Activated CD8-positive, alpha-beta T cell treated with anti-CD3 and anti-CD28 coated beads, Interleukin-2, amount 10 ng/mL, durations not matched to agents 7 days and 5 days (primary cell): ENCODE measurements around the gene FNIP2. TPM values are rescaled to one million over a fixed set of nuclear protein-coding genes. Genes with fewer than 3 reads are reported as not detected.
"Not testable (repeated sequence)": the region's sequence is repeated elsewhere in the genome, so short reads cannot be mapped to it uniquely, and the experiment has no call there.

Experiments
- ATAC-seq: fragments of 150-1000 bp; cut with Tn5 transposase; one replicate; pipeline ENCODE4 v1.10.0; 2021; ENCODE audit warnings: moderate library complexity
- CTCF ChIA-PET: fragments of 350-600 bp; sonication (Branson Sonifier 250); formaldehyde crosslinking; loops from one replicate; lab custom pipeline; 2021; ENCODE audit warnings: antibody characterized with exemption; lab: Charles Lee
- POLR2A ChIA-PET: fragments of 350-600 bp; sonication (Branson Sonifier 250); formaldehyde crosslinking; loops from one replicate; lab custom pipeline; 2021; ENCODE audit warnings: antibody characterized with exemption; lab: Charles Lee
- DNase-seq: peaks from one replicate; pipeline ENCODE4 v3.0.0-alpha.2; 2020
- H3K27ac Mint-ChIP-seq: one replicate; pipeline ENCODE4 v1.8.0; 2021; ENCODE audit warnings: mild to moderate bottlenecking, mixed read lengths
- H3K27me3 Mint-ChIP-seq: one replicate; pipeline ENCODE4 v1.8.0; 2021; ENCODE audit warnings: low read depth, mixed read lengths
- H3K36me3 Mint-ChIP-seq: one replicate; pipeline ENCODE4 v1.8.0; 2021; ENCODE audit warnings: low read depth, mixed read lengths
- H3K4me1 Mint-ChIP-seq: one replicate; pipeline ENCODE4 v1.8.0; 2021; ENCODE audit warnings: low read depth, mixed read lengths
- H3K4me3 Mint-ChIP-seq: one replicate; pipeline ENCODE4 v1.8.0; 2021; ENCODE audit warnings: mild to moderate bottlenecking, mixed read lengths
- H3K9me3 Mint-ChIP-seq: one replicate; pipeline ENCODE4 v1.8.0; 2022; ENCODE audit warnings: mixed read lengths; ENCODE audit not compliant: insufficient read depth
- total RNA-seq, 2 experiments: library from RNA; stranded (reverse); gene quantifications; one replicate each; pipeline ENCODE4 v1.2.3, GENCODE V29; 2021

Gene FNIP2
- total RNA-seq, 2 experiments from 2014 or later, result 13.1 to 13.7 TPM

GRCh38 chr4:158904815-158905214 is 136.0 kb downstream of the FNIP2 start:
- no peaks in the 10 kb centered on the region for H3K9me3 Mint-ChIP-seq
- H3K4me3 Mint-ChIP-seq, result no peak overlapping the region
- POLR2A ChIA-PET, result no interaction called here
- H3K27ac Mint-ChIP-seq, result no peak overlapping the region
- no peaks in the 10 kb centered on the region for H3K27me3 Mint-ChIP-seq
- peaks cover 26% of the 10 kb centered on the region for H3K4me1 Mint-ChIP-seq
- DNase-seq (no peak), ATAC-seq (no peak)
- H3K36me3 Mint-ChIP-seq, result peaks cover 28% of the 10 kb centered on the region
- CTCF ChIA-PET, result interaction anchor here (1.2 to 1.4 kb wide), 2 partner anchors 11 to 48 kb away, joined by 3 read pairs; no protein-coding TSS in a partner anchor

- Mint-ChIP-seq H3K4me3 (peak overlapping the region; percentile 22), H3K27ac (peak overlapping the region; percentile 55), H3K4me1 (peaks cover 26% of the 10 kb centered on the region), H3K9me3 (no peaks in the 10 kb centered on the region), H3K27me3 (no peaks in the 10 kb centered on the region), H3K36me3 (peaks cover 23% of the 10 kb centered on the region)
- DNase-seq (peak; percentile 59), ATAC-seq (peak; percentile 80)
- CTCF ChIA-PET, result interaction anchor here (1.4 kb wide), 1 partner anchor 9 kb away, joined by 3 read pairs; no protein-coding TSS in a partner anchor
- POLR2A ChIA-PET, result no interaction called here
Observed at GRCh38 chr4:158906073-158906472, 137.2 kb downstream of the FNIP2 start.

- no peak for DNase-seq
- Mint-ChIP-seq H3K4me3 (no peak overlapping the region), H3K27me3 (no peaks in the 10 kb centered on the region), H3K36me3 (peaks cover 2% of the 10 kb centered on the region), H3K9me3 (no peaks in the 10 kb centered on the region), H3K4me1 (no peaks in the 10 kb centered on the region), H3K27ac (no peak overlapping the region)
- POLR2A ChIA-PET, result no interaction called here
- CTCF ChIA-PET, result no interaction called here
- ATAC-seq, result no peak
Observed at GRCh38 chr4:158912390-158912789, 143.6 kb downstream of the FNIP2 start.

GRCh38 chr4:158912806-158913205 is 144.0 kb downstream of the FNIP2 start:
- no peak for ATAC-seq
- POLR2A ChIA-PET, result no interaction called here

GRCh38 chr4:158913766-158914165 is 144.9 kb downstream of the FNIP2 start:
- Mint-ChIP-seq H3K27ac (no peak overlapping the region), H3K4me3 (no peak overlapping the region), H3K9me3 (no peaks in the 10 kb centered on the region), H3K27me3 (no peaks in the 10 kb centered on the region), H3K4me1 (no peaks in the 10 kb centered on the region), H3K36me3 (peaks cover 2% of the 10 kb centered on the region)
- ChIA-PET CTCF (no interaction called here), POLR2A (no interaction called here)
- DNase-seq (no peak), ATAC-seq (no peak)

More at GRCh38 chr4:158912806-158913205, 144.0 kb downstream of the FNIP2 start:
- no peak for DNase-seq
- peaks cover 2% of the 10 kb centered on the region for H3K36me3 Mint-ChIP-seq
- H3K27ac Mint-ChIP-seq, result no peak overlapping the region
- no peak overlapping the region for H3K4me3 Mint-ChIP-seq
- CTCF ChIA-PET, result no interaction called here
- H3K4me1 Mint-ChIP-seq, result no peaks in the 10 kb centered on the region
- no peaks in the 10 kb centered on the region for H3K9me3 Mint-ChIP-seq
- H3K27me3 Mint-ChIP-seq, result no peaks in the 10 kb centered on the region

- Mint-ChIP-seq H3K36me3 (peaks cover 2% of the 10 kb centered on the region), H3K9me3 (no peaks in the 10 kb centered on the region), H3K4me1 (no peaks in the 10 kb centered on the region), H3K27me3 (no peaks in the 10 kb centered on the region), H3K4me3 (no peak overlapping the region), H3K27ac (no peak overlapping the region)
- DNase-seq, result no peak
- ATAC-seq, result no peak
- POLR2A ChIA-PET, result no interaction called here
- CTCF ChIA-PET, result no interaction called here
Observed at GRCh38 chr4:158914218-158914617, 145.4 kb downstream of the FNIP2 start.

- H3K4me3 Mint-ChIP-seq, result no peak overlapping the region
- POLR2A ChIA-PET, result no interaction called here
- peaks cover under 1% of the 10 kb centered on the region for H3K36me3 Mint-ChIP-seq
- no peak for ATAC-seq
- no peak for DNase-seq
- no peaks in the 10 kb centered on the region for H3K4me1 Mint-ChIP-seq
- CTCF ChIA-PET, result interaction anchor here (1.0 to 1.3 kb wide), 2 partner anchors 10 to 59 kb away, joined by 3 read pairs; no protein-coding TSS in a partner anchor
- no peak overlapping the region for H3K27ac Mint-ChIP-seq
- peaks cover 6% of the 10 kb centered on the region for H3K9me3 Mint-ChIP-seq
- no peaks in the 10 kb centered on the region for H3K27me3 Mint-ChIP-seq
Observed at GRCh38 chr4:158915683-158916241, 146.9 kb downstream of the FNIP2 start.

GRCh38 chr4:158920452-158920996 is 151.7 kb downstream of the FNIP2 start:
- not testable (repeated sequence) for H3K36me3 Mint-ChIP-seq

GRCh38 chr4:158927774-158928173 is 158.9 kb downstream of the FNIP2 start:
- not testable (repeated sequence) for H3K4me3 Mint-ChIP-seq, ATAC-seq

More at GRCh38 chr4:158920452-158920996, 151.7 kb downstream of the FNIP2 start:
- DNase-seq, POLR2A ChIA-PET, H3K27ac Mint-ChIP-seq, H3K27me3 Mint-ChIP-seq, H3K4me1 Mint-ChIP-seq, CTCF ChIA-PET, H3K4me3 Mint-ChIP-seq, ATAC-seq, H3K9me3 Mint-ChIP-seq: not testable (repeated sequence)

GRCh38 chr4:158929939-158930638 is 161.3 kb downstream of the FNIP2 start:
- Mint-ChIP-seq H3K27me3 (no peaks in the 10 kb centered on the region), H3K4me3 (peak overlapping the region; percentile 2), H3K27ac (no peak overlapping the region), H3K36me3 (no peaks in the 10 kb centered on the region), H3K4me1 (peaks cover 16% of the 10 kb centered on the region), H3K9me3 (no peaks in the 10 kb centered on the region)
- CTCF ChIA-PET, result no interaction called here
- DNase-seq (no peak), ATAC-seq (peak; percentile 51)
- POLR2A ChIA-PET, result no interaction called here

More at GRCh38 chr4:158927774-158928173, 158.9 kb downstream of the FNIP2 start:
- H3K9me3 Mint-ChIP-seq, H3K27ac Mint-ChIP-seq, DNase-seq, POLR2A ChIA-PET, H3K27me3 Mint-ChIP-seq, CTCF ChIA-PET, H3K36me3 Mint-ChIP-seq: not testable (repeated sequence)
- peaks cover 16% of the 10 kb centered on the region for H3K4me1 Mint-ChIP-seq

GRCh38 chr4:158930639-158930972 is 161.8 kb downstream of the FNIP2 start:
- Mint-ChIP-seq H3K4me3 (no peak overlapping the region), H3K27me3 (no peaks in the 10 kb centered on the region), H3K4me1 (peaks cover 16% of the 10 kb centered on the region), H3K27ac (no peak overlapping the region), H3K36me3 (no peaks in the 10 kb centered on the region), H3K9me3 (no peaks in the 10 kb centered on the region)
- no peak for DNase-seq
- CTCF ChIA-PET, result interaction anchor here (0.9 kb wide), 1 partner anchor 26 kb away, joined by 3 read pairs; no protein-coding TSS in a partner anchor
- POLR2A ChIA-PET, result no interaction called here
- ATAC-seq, result peak; percentile 19

GRCh38 chr4:158933236-158933635 is 164.4 kb downstream of the FNIP2 start:
- DNase-seq, result no peak
- no peak overlapping the region for H3K27ac Mint-ChIP-seq
- H3K27me3 Mint-ChIP-seq, result no peaks in the 10 kb centered on the region
- POLR2A ChIA-PET, result no interaction called here
- CTCF ChIA-PET, result interaction anchor here (0.9 kb wide), 1 partner anchor 243 kb away, joined by 3 read pairs; no protein-coding TSS in a partner anchor
- no peak overlapping the region for H3K4me3 Mint-ChIP-seq
- no peaks in the 10 kb centered on the region for H3K9me3 Mint-ChIP-seq
- H3K36me3 Mint-ChIP-seq, result no peaks in the 10 kb centered on the region
- ATAC-seq, result no peak
- H3K4me1 Mint-ChIP-seq, result peaks cover 10% of the 10 kb centered on the region
